Endodermal cell (in vitro differentiated cells): ENCODE results near the gene TLR2. TPM values are rescaled to one million over a fixed set of nuclear protein-coding genes. Genes with fewer than 3 reads are reported as not detected.

Source experiments
- DNase-seq: peaks from one replicate; pipeline ENCODE4 v3.0.0-alpha.2; 2017
- H3K27ac ChIP-seq: 2 replicates; pipeline ENCODE4 v1.5.1; 2013; ENCODE audit warnings: mild to moderate bottlenecking, low read depth, low read length, moderate library complexity
- H3K27me3 ChIP-seq: 2 replicates; pipeline ENCODE4 v1.6.1; 2013; ENCODE audit warnings: mild to moderate bottlenecking, low read length, moderate library complexity; ENCODE audit not compliant: insufficient read depth, control insufficient read depth, poor library complexity, severe bottlenecking
- H3K36me3 ChIP-seq: 2 replicates; pipeline ENCODE4 v1.7.0; 2013; ENCODE audit warnings: mild to moderate bottlenecking, low read length, moderate library complexity; ENCODE audit not compliant: control insufficient read depth, insufficient read depth
- H3K4me1 ChIP-seq: one replicate; pipeline ENCODE4 v1.7.0; 2013; ENCODE audit warnings: low read length; ENCODE audit not compliant: control insufficient read depth, insufficient read depth
- H3K4me3 ChIP-seq: 2 replicates; pipeline ENCODE4 v1.5.1; 2013; ENCODE audit warnings: mild to moderate bottlenecking, low read length, moderate library complexity
- H3K9ac ChIP-seq: 2 replicates; pipeline ENCODE4 v1.6.1; 2013; ENCODE audit warnings: mild to moderate bottlenecking, low read length, moderate library complexity; ENCODE audit not compliant: poor library complexity, severe bottlenecking; ENCODE audit errors: extremely low read depth
- H3K9me3 ChIP-seq: 2 replicates; pipeline ENCODE4 v1.6.1; 2013; ENCODE audit warnings: mild to moderate bottlenecking, low read length, moderate library complexity; ENCODE audit not compliant: control insufficient read depth
- H3K27ac Mint-ChIP-seq: 2 replicates; pipeline ENCODE4 v1.8.0; 2020; ENCODE audit warnings: mixed read lengths
- H3K27me3 Mint-ChIP-seq: 2 replicates; pipeline ENCODE4 v1.8.0; 2021; ENCODE audit warnings: mild to moderate bottlenecking, mixed read lengths; ENCODE audit not compliant: insufficient read depth
- H3K36me3 Mint-ChIP-seq: 2 replicates; pipeline ENCODE4 v1.8.0; 2020; ENCODE audit warnings: low read depth, mixed read lengths
- H3K4me1 Mint-ChIP-seq: 2 replicates; pipeline ENCODE4 v1.8.0; 2020; ENCODE audit warnings: mixed read lengths
- H3K4me3 Mint-ChIP-seq: 2 replicates; pipeline ENCODE4 v1.8.0; 2020; ENCODE audit warnings: mild to moderate bottlenecking, moderate library complexity, mixed read lengths
- H3K9me3 Mint-ChIP-seq: 2 replicates; pipeline ENCODE4 v1.8.0; 2020; ENCODE audit warnings: mild to moderate bottlenecking, mixed read lengths
- CTCF ChIP-seq: fragments of 200-600 bp; sonication (generic); conservative IDR thresholded peaks from 2 replicates; pipeline ENCODE4 v1.5.0; 2021; ENCODE audit warnings: antibody characterized with exemption, mild to moderate bottlenecking
- WGBS, 2 experiments: methylation state at CpG; one replicate each; pipeline versions ENCODE4 v1.1.5 to v1.1.7; 2013; ENCODE audit warnings: missing lambda C conversion rate in 2 of 2, mixed read lengths in 1 of 2; ENCODE audit not compliant: insufficient coverage in 1 of 2, insufficient read length in 1 of 2; 5-methylcytosine and 5-hydroxymethylcytosine counted together
- total RNA-seq, 2 donors: library from RNA; stranded (reverse); fragmentation: NEBNext Ultra II Directional in 1 of 2; extraction: Animal tissue kit (Norgen Biotek cat#: 25700) in 1 of 2; gene quantifications; 2 replicates in 1 of 2; 3 replicates in 1 of 2; pipeline ENCODE4 v1.2.1, GENCODE V29; 2021

The TLR2 gene
- total RNA-seq, 2 donors from 2014 or later: 0.53 to 0.89 TPM

GRCh38 chr4:153669838-153670237 lies 14.2 kb upstream of the TLR2 start:
- no peak for DNase-seq
- Histone ChIP-seq H3K9me3 (no peaks in the 10 kb centered on the region), H3K9ac (no peak overlapping the region), H3K27ac (no peak overlapping the region), H3K27me3 (no peaks in the 10 kb centered on the region), H3K4me1 (no peaks in the 10 kb centered on the region), H3K36me3 (no peaks in the 10 kb centered on the region), H3K4me3 (no peak overlapping the region)
- H3K4me1 Mint-ChIP-seq: no peaks in the 10 kb centered on the region
- no peak for TF ChIP-seq CTCF
- no peak overlapping the region for H3K27ac Mint-ChIP-seq
- no peak overlapping the region for H3K4me3 Mint-ChIP-seq
- H3K9me3 Mint-ChIP-seq: peaks cover 6% of the 10 kb centered on the region
- peaks cover 18% of the 10 kb centered on the region for H3K27me3 Mint-ChIP-seq
- H3K36me3 Mint-ChIP-seq: no peaks in the 10 kb centered on the region
- whole genome bisulfite sequencing, 2 experiments: 100% methylated on average over 2 of the region's 3 CpGs; no CpG with 5 or more reads in 1 of the 2 experiments

GRCh38 chr4:153676486-153676885 lies 7.6 kb upstream of the TLR2 start:
- Histone ChIP-seq H3K4me1 (no peaks in the 10 kb centered on the region), H3K9me3 (no peaks in the 10 kb centered on the region), H3K4me3 (no peak overlapping the region), H3K9ac (no peak overlapping the region), H3K27me3 (peaks cover 7% of the 10 kb centered on the region), H3K36me3 (no peaks in the 10 kb centered on the region), H3K27ac (no peak overlapping the region)
- 85 to 100% methylated on average over 4 to 5 of the region's 5 CpGs for WGBS, 2 experiments
- H3K4me3 Mint-ChIP-seq: no peak overlapping the region
- TF ChIP-seq CTCF: no peak
- DNase-seq: no peak
- H3K9me3 Mint-ChIP-seq: no peaks in the 10 kb centered on the region
- H3K36me3 Mint-ChIP-seq: no peaks in the 10 kb centered on the region
- no peak overlapping the region for H3K27ac Mint-ChIP-seq
- H3K27me3 Mint-ChIP-seq: peaks cover 41% of the 10 kb centered on the region
- no peaks in the 10 kb centered on the region for H3K4me1 Mint-ChIP-seq

GRCh38 chr4:153676984-153677383 lies 7.1 kb upstream of the TLR2 start:
- peaks cover 12% of the 10 kb centered on the region for H3K27me3 ChIP-seq
- Mint-ChIP-seq H3K36me3 (no peaks in the 10 kb centered on the region), H3K27me3 (peaks cover 46% of the 10 kb centered on the region), H3K27ac (no peak overlapping the region), H3K4me3 (no peak overlapping the region), H3K4me1 (no peaks in the 10 kb centered on the region), H3K9me3 (no peaks in the 10 kb centered on the region)
- no peak overlapping the region for H3K9ac ChIP-seq
- TF ChIP-seq CTCF: no peak
- H3K36me3 ChIP-seq: no peaks in the 10 kb centered on the region
- DNase-seq: no peak
- no peaks in the 10 kb centered on the region for H3K9me3 ChIP-seq
- H3K4me3 ChIP-seq: no peak overlapping the region
- WGBS, 2 experiments: 80 to 100% methylated on average over 1 of the region's 1 CpG
- no peaks in the 10 kb centered on the region for H3K4me1 ChIP-seq
- H3K27ac ChIP-seq: no peak overlapping the region
